Measurements from ENCODE around the gene TNFRSF1B.

TNFRSF1B gene

GRCh38 chr1:12231276-12231595, 64.4 kb downstream of the TNFRSF1B start:
- DNase-seq = no peak
- TF ChIP-seq GATA1 (IDR thresholded peaks at IDR 0.05; ENCODE audit: low read depth, low read length) (no peak), POLR2A (IDR thresholded peaks at IDR 0.05; ENCODE audit: low read length) (no peak)

- no peak for DNase-seq
- TF ChIP-seq POLR2A (IDR thresholded peaks at IDR 0.05; ENCODE audit: low read length) (no peak), GATA1 (IDR thresholded peaks at IDR 0.05; ENCODE audit: low read depth, low read length) (no peak)
Observed at GRCh38 chr1:12232221-12232620, 65.4 kb downstream of the TNFRSF1B start.

GRCh38 chr1:12244078-12244477, 77.3 kb downstream of the TNFRSF1B start:
- no peak for TF ChIP-seq POLR2A (IDR thresholded peaks at IDR 0.05; ENCODE audit: low read length)
- no peak for TF ChIP-seq GATA1 (IDR thresholded peaks at IDR 0.05; ENCODE audit: low read depth, low read length)
- DNase-seq = peak in 1 of 2 experiments; percentile 24

- TF ChIP-seq POLR2A (IDR thresholded peaks at IDR 0.05; ENCODE audit: low read length) = no peak
- no peak for TF ChIP-seq GATA1 (IDR thresholded peaks at IDR 0.05; ENCODE audit: low read depth, low read length)
- DNase-seq = no peak
Observed at GRCh38 chr1:12244585-12244984, 77.8 kb downstream of the TNFRSF1B start.

GRCh38 chr1:12245116-12245515, 78.3 kb downstream of the TNFRSF1B start:
- TF ChIP-seq GATA1 (IDR thresholded peaks at IDR 0.05; ENCODE audit: low read depth, low read length) (no peak), POLR2A (IDR thresholded peaks at IDR 0.05; ENCODE audit: low read length) (no peak)
- no peak for DNase-seq

- TF ChIP-seq POLR2A (IDR thresholded peaks at IDR 0.05; ENCODE audit: low read length) = no peak
- no peak for TF ChIP-seq GATA1 (IDR thresholded peaks at IDR 0.05; ENCODE audit: low read depth, low read length)
- DNase-seq = no peak
Observed at GRCh38 chr1:12245733-12246132, 78.9 kb downstream of the TNFRSF1B start.

GRCh38 chr1:12246584-12246983, 79.8 kb downstream of the TNFRSF1B start:
- DNase-seq = no peak
- TF ChIP-seq GATA1 (IDR thresholded peaks at IDR 0.05; ENCODE audit: low read depth, low read length) (no peak), POLR2A (IDR thresholded peaks at IDR 0.05; ENCODE audit: low read length) (no peak)

- TF ChIP-seq POLR2A (IDR thresholded peaks at IDR 0.05; ENCODE audit: low read length) = no peak
- DNase-seq = no peak
Observed at GRCh38 chr1:12249181-12249580, 82.4 kb downstream of the TNFRSF1B start.

GRCh38 chr1:12249748-12250147, 83.0 kb downstream of the TNFRSF1B start:
- TF ChIP-seq GATA1 (IDR thresholded peaks at IDR 0.05; ENCODE audit: low read depth, low read length) = no peak
- no peak for TF ChIP-seq POLR2A (IDR thresholded peaks at IDR 0.05; ENCODE audit: low read length)
- no peak for DNase-seq

- no peak for DNase-seq
- no peak for TF ChIP-seq POLR2A (IDR thresholded peaks at IDR 0.05; ENCODE audit: low read length)
- no peak for TF ChIP-seq GATA1 (IDR thresholded peaks at IDR 0.05; ENCODE audit: low read depth, low read length)
Observed at GRCh38 chr1:12251442-12251841, 84.7 kb downstream of the TNFRSF1B start.

GRCh38 chr1:12255913-12256312, 89.1 kb downstream of the TNFRSF1B start:
- no peak for DNase-seq

GRCh38 chr1:12258272-12258671, 91.5 kb downstream of the TNFRSF1B start:
- no peak for TF ChIP-seq GATA1 (IDR thresholded peaks at IDR 0.05; ENCODE audit: low read depth, low read length)
- no peak for DNase-seq

More at GRCh38 chr1:12255913-12256312, 89.1 kb downstream of the TNFRSF1B start:
- TF ChIP-seq GATA1 (IDR thresholded peaks at IDR 0.05; ENCODE audit: low read depth, low read length) (no peak), POLR2A (IDR thresholded peaks at IDR 0.05; ENCODE audit: low read length) (no peak)

Measured in erythroblast (primary cell).